Measurements from ENCODE around the gene CA10. TPM values are rescaled to one million over a fixed set of nuclear protein-coding genes. Genes with fewer than 3 reads are reported as not detected.

The CA10 gene
- total and polyA plus RNA-seq, 2 of the 4 experiments (the other 2 are of a cell fraction) = not detected

GRCh38 chr17:51646539-51646938 lies 512.0 kb downstream of the CA10 start:
- dilution Hi-C loops (cut with HindIII; ENCODE audit: low sequenced_read_pairs, unreplicated experiment) (no loop called here), in situ Hi-C loops (cut with MboI; ENCODE audit: low sequenced_read_pairs) (no loop called here), intact Hi-C loops (cut with micrococcal nuclease) (no loop called here)
- H3K18ac ChIP-seq (ENCODE audit: low read depth, low read length) = no peak overlapping the region
- H4K8ac ChIP-seq (ENCODE audit: low read depth in 2 of 2, low read length in 2 of 2) = no peak overlapping the region
- no peaks in the 10 kb centered on the region for H3K9me1 ChIP-seq (ENCODE audit: insufficient read depth, low read length)
- H3K4me2 ChIP-seq (ENCODE audit: low read depth, low read length) = no peak overlapping the region
- ChIA-PET POLR2A (ENCODE audit: unreplicated experiment) (no interaction called here), CTCF (no interaction called here)
- H4K5ac ChIP-seq (ENCODE audit: low read depth, low read length) = no peak overlapping the region
- ATAC-seq (ENCODE audit: low read depth) (no peak), DNase-seq (no peak)
- no peak overlapping the region for H3K56ac ChIP-seq (ENCODE audit: extremely low read depth, insufficient read depth, low read length)
- no peak overlapping the region for H3K4ac ChIP-seq (ENCODE audit: low read depth, low read length)
- H3K79me1 ChIP-seq (ENCODE audit: low read depth in 1 of 2, low read length in 2 of 2) = no peaks in the 10 kb centered on the region
- no peaks in the 10 kb centered on the region for H3K27me3 ChIP-seq (ENCODE audit: control insufficient read depth, insufficient read depth, low read length)
- H2AK9ac ChIP-seq (replicated peaks; ENCODE audit: low read depth, low read length, poor library complexity) = no peak overlapping the region
- TF ChIP-seq BHLHE40 (IDR thresholded peaks at IDR 0.05; ENCODE audit: low read depth, low read length) (no peak), USF2 (IDR thresholded peaks at IDR 0.05; ENCODE audit: low read depth, low read length) (no peak), RFX5 (IDR thresholded peaks at IDR 0.05; ENCODE audit: low read depth, low read length) (no peak), RAD21 (IDR thresholded peaks at IDR 0.05; ENCODE audit: low read length) (no peak), CTCF (conservative IDR thresholded peaks at IDR 0.05; ENCODE audit: low read depth, low read length) (no peak), CEBPB (IDR thresholded peaks at IDR 0.05; ENCODE audit: low read depth, low read length) (no peak), FOS (IDR thresholded peaks at IDR 0.05; ENCODE audit: low read depth, low read length) (no peak), SMC3 (IDR thresholded peaks at IDR 0.05; ENCODE audit: low read depth, low read length) (no peak)
- no peak overlapping the region for H3K9ac ChIP-seq (ENCODE audit: low read depth, low read length)
- no peak overlapping the region for H3K4me3 ChIP-seq (ENCODE audit: insufficient read depth, low read depth, low read length)
- H3K23ac ChIP-seq (ENCODE audit: low read depth, low read length) = no peak overlapping the region
- no CpG with 5 or more reads among the region's 4 CpGs for WGBS, 2 experiments (ENCODE audit: extremely low coverage in 2 of 2, insufficient read length in 1 of 2)
- no peak overlapping the region for H2BK120ac ChIP-seq (ENCODE audit: low read depth, low read length)
- no peaks in the 10 kb centered on the region for H4K20me1 ChIP-seq (ENCODE audit: insufficient read depth, low read length)
- no peak overlapping the region for H2AFZ ChIP-seq (replicated peaks; ENCODE audit: low read length, poor library complexity)
- no peaks in the 10 kb centered on the region for H3K36me3 ChIP-seq (ENCODE audit: control insufficient read depth, insufficient read depth, low read length)
- no peak overlapping the region for H2BK5ac ChIP-seq (ENCODE audit: low read depth, low read length, poor library complexity, severe bottlenecking)
- no peak overlapping the region for H3K14ac ChIP-seq (replicated peaks; ENCODE audit: low read depth, low read length)
- H2AK5ac ChIP-seq (ENCODE audit: low read depth, low read length) = no peak overlapping the region
- H4K91ac ChIP-seq (ENCODE audit: insufficient read depth, low read depth, low read length) = no peak overlapping the region
- H3K27ac ChIP-seq (ENCODE audit: insufficient read depth, low read length) = no peak overlapping the region
- no peak overlapping the region for H2BK20ac ChIP-seq (ENCODE audit: low read depth, low read length)
- no peak overlapping the region for H2BK15ac ChIP-seq (ENCODE audit: low read depth, low read length)
- BruUV-seq (replicated peaks) = no TSS peak
- H3K4me1 ChIP-seq (ENCODE audit: control insufficient read depth, insufficient read depth, low read length) = no peaks in the 10 kb centered on the region
- H3K9me3 ChIP-seq (ENCODE audit: control insufficient read depth, insufficient read depth, low read length) = peaks cover 14% of the 10 kb centered on the region
